A549 (cell line): ENCODE results near the gene FRY. TPM values are rescaled to one million over a fixed set of nuclear protein-coding genes. Genes with fewer than 3 reads are reported as not detected.
A peak's percentile ranks its signal among the peaks of the same experiment; 100 is the strongest.

ENCODE experiments used
- ATAC-seq, 2 experiments: fragments of 200-7000 bp in 1 of 2; fragments of >200 bp in 1 of 2; cut with Nextera tagmentation in 1 of 2; cut with Tn5 transposase in 1 of 2; 3 replicates each; pipeline versions ENCODE4 v1.8.0 to v1.9.1; 2018 to 2020; ENCODE audit warnings: mild to moderate bottlenecking in 1 of 2, moderate library complexity in 1 of 2
- CTCF ChIA-PET: fragments of 300-600 bp; sonication (Branson Sonifier 250); formaldehyde crosslinking; extraction: SDS; loops from one replicate; lab custom pipeline; 2021; ENCODE audit warnings: antibody characterized with exemption, inconsistent platforms; lab: Yijun Ruan, JAX
- POLR2A ChIA-PET: fragments of 350-600 bp; formaldehyde crosslinking; extraction: SDS; loops from one replicate; lab custom pipeline; 2021; ENCODE audit warnings: antibody characterized with exemption, inconsistent platforms; lab: Yijun Ruan, JAX
- DNase-seq, 2 experiments: peaks; one replicate each; pipeline versions ENCODE4 v3.0.0 to v3.0.0-alpha.2; 2011 to 2016; ENCODE audit warnings: low read depth in 1 of 2, low spot score in 1 of 2
- FAIRE-seq: peaks from 2 replicates; lab custom pipeline; 2011; peaks lifted over from hg19 to GRCh38; lab: Jason Lieb, UNC
- H3K27ac ChIP-seq, 2 experiments: fragments of >200 bp; sonication (Bioruptor Twin); formaldehyde crosslinking; 3 replicates each; pipeline ENCODE4 v1.5.1; 2016 to 2017
- H3K4me1 ChIP-seq: fragments of >200 bp; sonication (Bioruptor Twin); formaldehyde crosslinking; 3 replicates; pipeline ENCODE4 v1.6.1; 2016
- H3K4me2 ChIP-seq: fragments of >200 bp; sonication (Bioruptor Twin); formaldehyde crosslinking; 3 replicates; pipeline ENCODE4 v1.6.1; 2016
- H3K4me3 ChIP-seq: fragments of >200 bp; sonication (Bioruptor Twin); formaldehyde crosslinking; 3 replicates; pipeline ENCODE4 v1.5.1; 2016
- H3K9me3 ChIP-seq: fragments of >200 bp; sonication (Bioruptor Twin); formaldehyde crosslinking; 3 replicates; pipeline ENCODE4 v1.6.1; 2016
- CHD4 ChIP-seq: fragments of 200-600 bp; sonication (generic); IDR thresholded peaks from 2 replicates; pipeline ENCODE4 v1.6.1; 2016; ENCODE audit warnings: antibody characterized with exemption, mild to moderate bottlenecking, borderline replicate concordance
- HDAC2 ChIP-seq: fragments of 200-600 bp; sonication (generic); IDR thresholded peaks from 2 replicates; pipeline ENCODE4 v1.6.1; 2016
- HEYL ChIP-seq: fragments of 250-450 bp; sonication (Bioruptor Pico); IDR thresholded peaks from 2 replicates; pipeline ENCODE4 v1.8.0; 2021; ENCODE audit warnings: mild to moderate bottlenecking, moderate library complexity
- HMGXB4 ChIP-seq: fragments of 250-450 bp; sonication (Bioruptor Pico); IDR thresholded peaks from 2 replicates; pipeline ENCODE4 v1.5.0; 2021; ENCODE audit warnings: mild to moderate bottlenecking, moderate library complexity, borderline replicate concordance
- HOXA7 ChIP-seq: fragments of 250-450 bp; sonication (Bioruptor Pico); IDR thresholded peaks from 2 replicates; pipeline ENCODE4 v1.5.0; 2020; ENCODE audit warnings: mild to moderate bottlenecking, moderate library complexity
- HOXB13 ChIP-seq: fragments of 250-450 bp; sonication (Bioruptor Pico); IDR thresholded peaks from 2 replicates; pipeline ENCODE4 v1.5.0; 2020; ENCODE audit warnings: low read depth, mild to moderate bottlenecking, moderate library complexity
- HOXB5 ChIP-seq: fragments of 250-450 bp; sonication (Bioruptor Pico); IDR thresholded peaks from 2 replicates; pipeline ENCODE4 v1.5.0; 2020; ENCODE audit warnings: mild to moderate bottlenecking, moderate library complexity
- MAFK ChIP-seq: fragments of 450-650 bp; IDR thresholded peaks from 2 replicates; pipeline ENCODE4 v1.6.1; 2014; ENCODE audit not compliant: partially characterized antibody
- MAX ChIP-seq: IDR thresholded peaks from 2 replicates; pipeline ENCODE4 v1.6.1; 2012
- MAZ ChIP-seq: fragments of 150-350 bp; IDR thresholded peaks from 2 replicates; pipeline ENCODE4 v1.6.1; 2014; ENCODE audit warnings: antibody characterized with exemption, low read depth, low read length, borderline replicate concordance
- NPAS2 ChIP-seq: fragments of 250-450 bp; sonication (Bioruptor Pico); IDR thresholded peaks from 2 replicates; pipeline ENCODE4 v1.8.0; 2022; ENCODE audit warnings: mild to moderate bottlenecking, moderate library complexity, borderline replicate concordance
- PBX3 ChIP-seq: IDR thresholded peaks from 2 replicates; pipeline ENCODE4 v1.6.1; 2012
- RAD21 ChIP-seq, 2 experiments: fragments of >200 bp in 1 of 2; sonication (Bioruptor Twin) in 1 of 2; formaldehyde crosslinking in 1 of 2; IDR thresholded peaks in 1 of 2; conservative IDR thresholded peaks in 1 of 2; 2 replicates in 1 of 2; 3 replicates in 1 of 2; pipeline ENCODE4 v1.6.1; 2012 to 2018; ENCODE audit warnings: inconsistent platforms in 1 of 2
- RCOR1 ChIP-seq: fragments of 150-350 bp; IDR thresholded peaks from 2 replicates; pipeline ENCODE4 v1.6.1; 2014; ENCODE audit warnings: antibody characterized with exemption, low read length, low read depth
- SMC3 ChIP-seq: fragments of >200 bp; sonication (Bioruptor Twin); formaldehyde crosslinking; IDR thresholded peaks from 3 replicates; pipeline ENCODE4 v1.6.1; 2018; ENCODE audit warnings: inconsistent platforms
- SREBF2 ChIP-seq: fragments of 450-650 bp; IDR thresholded peaks from 2 replicates; pipeline ENCODE4 v1.6.1; 2014; ENCODE audit warnings: mild to moderate bottlenecking, moderate library complexity
- TP53 ChIP-seq: fragments of 250-450 bp; sonication (Bioruptor Pico); IDR thresholded peaks from 2 replicates; pipeline ENCODE4 v1.5.0; 2021; ENCODE audit warnings: mild to moderate bottlenecking, moderate library complexity
- USF2 ChIP-seq: fragments of 450-650 bp; IDR thresholded peaks from 2 replicates; pipeline ENCODE4 v1.6.1; 2014; ENCODE audit warnings: antibody characterized with exemption
- ZNF302 ChIP-seq: fragments of 250-450 bp; sonication (Bioruptor Pico); IDR thresholded peaks from 2 replicates; pipeline ENCODE4 v1.9.0; 2021; ENCODE audit warnings: inconsistent platforms, mild to moderate bottlenecking, moderate library complexity
- ZSCAN20 ChIP-seq: fragments of 250-450 bp; sonication (Bioruptor Pico); IDR thresholded peaks from 2 replicates; pipeline ENCODE4 v1.8.0; 2022; ENCODE audit warnings: mild to moderate bottlenecking, moderate library complexity
- WGBS: methylation state at CpG from one replicate; pipeline ENCODE4 v1.1.6; 2017; ENCODE audit errors: missing lambda C conversion rate; 5-methylcytosine and 5-hydroxymethylcytosine counted together
- polyA plus RNA-seq, 4 experiments: library from polyadenylated mRNA; depleted of rRNA in 3 of 4; stranded (reverse); fragments of >200 nt; fragmentation: RNase III in 1 of 4; extraction: RNeasy Plus Mini Kit Qiagen cat#74134 plus additional on column Dnase treatment in 1 of 4; gene quantifications; 2 replicates in 3 of 4; 3 replicates in 1 of 4; pipeline ENCODE4 v1.2.3, GENCODE V29; 2011 to 2017
- TF ChIP-seq, protein P1 (sequence below): fragments of 250-450 bp; sonication (Bioruptor Pico); IDR thresholded peaks from 2 replicates; pipeline ENCODE4 v1.5.0; 2020; ENCODE audit warnings: low read depth, mild to moderate bottlenecking, moderate library complexity
- TF ChIP-seq, protein P2 (sequence below): fragments of >200 bp; sonication (Bioruptor Twin); formaldehyde crosslinking; IDR thresholded peaks from 3 replicates; pipeline ENCODE4 v1.5.1; 2016

FRY gene
- polyA plus RNA-seq, 2 of the 4 experiments (the other 2 are of a cell fraction) = 0.08 to 0.26 TPM

GRCh38 chr13:32309312-32310133 lies 277.9 kb downstream of the FRY start:
- Histone ChIP-seq H3K4me2 (peak overlapping the region; percentile 64), H3K27ac (no peak overlapping the region), H3K4me3 (no peak overlapping the region), H3K4me1 (no peaks in the 10 kb centered on the region), H3K9me3 (no peaks in the 10 kb centered on the region)
- ChIA-PET POLR2A (no interaction called here), CTCF (interaction anchor here (1.3 to 2.1 kb wide), 2 partner anchors 287 to 399 kb away, joined by 3 to 9 read pairs; no protein-coding TSS in a partner anchor)
- ATAC-seq (peak; percentile 44 to 65; a peak in 4 of 6 replicates), FAIRE-seq (no peak), DNase-seq (no peak)
- 33% methylated on average over 10 of the region's 10 CpGs for WGBS
- no peak for TF ChIP-seq HOXB13 (CRISPR knock-in tag)
- TF ChIP-seq HDAC2 = no peak
- no peak for TF ChIP-seq ZNF302 (CRISPR knock-in tag)
- no peak for TF ChIP-seq SREBF2

GRCh38 chr13:32310134-32310706 lies 278.6 kb downstream of the FRY start:
- WGBS = 23% methylated on average over 12 of the region's 12 CpGs
- peak; percentile 5 to 49 for DNase-seq
- H3K4me3 ChIP-seq = no peak overlapping the region
- no peaks in the 10 kb centered on the region for H3K9me3 ChIP-seq
- CTCF ChIA-PET = interaction anchor here (1.2 to 2.1 kb wide), 2 partner anchors 8 to 401 kb away, joined by 4 to 13 read pairs; no protein-coding TSS in a partner anchor
- TF ChIP-seq, protein P1, sequence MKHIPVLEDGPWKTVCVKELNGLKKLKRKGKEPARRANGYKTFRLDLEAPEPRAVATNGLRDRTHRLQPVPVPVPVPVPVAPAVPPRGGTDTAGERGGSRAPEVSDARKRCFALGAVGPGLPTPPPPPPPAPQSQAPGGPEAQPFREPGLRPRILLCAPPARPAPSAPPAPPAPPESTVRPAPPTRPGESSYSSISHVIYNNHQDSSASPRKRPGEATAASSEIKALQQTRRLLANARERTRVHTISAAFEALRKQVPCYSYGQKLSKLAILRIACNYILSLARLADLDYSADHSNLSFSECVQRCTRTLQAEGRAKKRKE (CRISPR knock-in tag) = no peak
- no peak for TF ChIP-seq USF2
- no peak for TF ChIP-seq HOXA7 (CRISPR knock-in tag)
- no peak for TF ChIP-seq HEYL (CRISPR knock-in tag)
- TF ChIP-seq CHD4 = no peak
- no peak for TF ChIP-seq RCOR1
- TF ChIP-seq NPAS2 (CRISPR knock-in tag) = no peak
- no peak for TF ChIP-seq PBX3
- TF ChIP-seq MAX = no peak
- peak; percentile 45 to 61; a peak in 4 of 5 replicates for TF ChIP-seq RAD21 (conservative IDR thresholded peaks at IDR 0.05 in 1 of 2, IDR thresholded peaks at IDR 0.05 in 1 of 2)
- no peak for TF ChIP-seq TP53
- TF ChIP-seq MAZ = no peak
- TF ChIP-seq, protein P2, sequence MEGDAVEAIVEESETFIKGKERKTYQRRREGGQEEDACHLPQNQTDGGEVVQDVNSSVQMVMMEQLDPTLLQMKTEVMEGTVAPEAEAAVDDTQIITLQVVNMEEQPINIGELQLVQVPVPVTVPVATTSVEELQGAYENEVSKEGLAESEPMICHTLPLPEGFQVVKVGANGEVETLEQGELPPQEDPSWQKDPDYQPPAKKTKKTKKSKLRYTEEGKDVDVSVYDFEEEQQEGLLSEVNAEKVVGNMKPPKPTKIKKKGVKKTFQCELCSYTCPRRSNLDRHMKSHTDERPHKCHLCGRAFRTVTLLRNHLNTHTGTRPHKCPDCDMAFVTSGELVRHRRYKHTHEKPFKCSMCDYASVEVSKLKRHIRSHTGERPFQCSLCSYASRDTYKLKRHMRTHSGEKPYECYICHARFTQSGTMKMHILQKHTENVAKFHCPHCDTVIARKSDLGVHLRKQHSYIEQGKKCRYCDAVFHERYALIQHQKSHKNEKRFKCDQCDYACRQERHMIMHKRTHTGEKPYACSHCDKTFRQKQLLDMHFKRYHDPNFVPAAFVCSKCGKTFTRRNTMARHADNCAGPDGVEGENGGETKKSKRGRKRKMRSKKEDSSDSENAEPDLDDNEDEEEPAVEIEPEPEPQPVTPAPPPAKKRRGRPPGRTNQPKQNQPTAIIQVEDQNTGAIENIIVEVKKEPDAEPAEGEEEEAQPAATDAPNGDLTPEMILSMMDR = peak; percentile 63
- no peak for TF ChIP-seq HMGXB4 (CRISPR knock-in tag)
- TF ChIP-seq SMC3 = peak; percentile 67
- TF ChIP-seq HDAC2 = no peak
- no peak for TF ChIP-seq MAFK
- TF ChIP-seq ZSCAN20 (CRISPR knock-in tag) = no peak
- TF ChIP-seq HOXB5 (CRISPR knock-in tag) = no peak
- no peak overlapping the region for H3K27ac ChIP-seq
- POLR2A ChIA-PET = no interaction called here
- peak; percentile 81 to 92 for ATAC-seq
- FAIRE-seq = no peak
- H3K4me1 ChIP-seq = peaks cover 3% of the 10 kb centered on the region; the same call in 1 of the 3 replicates
- peak overlapping the region; percentile 64 for H3K4me2 ChIP-seq
